HepG2 (cell line): ENCODE results near the gene PSMG4. TPM values are rescaled to one million over a fixed set of nuclear protein-coding genes. Genes with fewer than 3 reads are reported as not detected.

Experiments used
- ATAC-seq: fragments of 200-7000 bp; cut with Tn5 transposase; 3 replicates; pipeline ENCODE4 v1.9.1; 2020; ENCODE audit warnings: mild to moderate bottlenecking, moderate library complexity
- BruUV-seq: library from RNA; stranded (reverse); fragments of 400-500 nt; replicated peaks from 2 replicates; lab custom pipeline; 2021; lab: Mats Ljungman, UMichigan
- CTCF ChIA-PET: fragments of 300-600 bp; formaldehyde crosslinking; extraction: SDS; loops from one replicate; lab custom pipeline; 2021; ENCODE audit warnings: low total read pairs, inconsistent platforms, low intra/inter-chr PET ratio; lab: Yijun Ruan, JAX
- POLR2A ChIA-PET: fragments of 350-600 bp; sonication (Branson Sonifier 250); formaldehyde crosslinking; loops from one replicate; lab custom pipeline; 2020; ENCODE audit warnings: antibody characterized with exemption, inconsistent platforms; lab: Yijun Ruan, JAX
- DNase-seq: peaks from one replicate; pipeline ENCODE4 v3.0.0-alpha.2; 2015; ENCODE audit warnings: low spot score
- FAIRE-seq: peaks from 3 replicates; lab custom pipeline; 2011; peaks lifted over from hg19 to GRCh38; lab: Jason Lieb, UNC
- H2AFZ ChIP-seq: one replicate; pipeline ENCODE4 v1.6.1; 2011; ENCODE audit warnings: low read length, inconsistent platforms
- H3K27ac ChIP-seq: fragments of 300-600 bp; 3 replicates; pipeline ENCODE4 v1.8.0; 2011; ENCODE audit warnings: mixed run types, mild to moderate bottlenecking, mixed read lengths, low read length, inconsistent platforms; ENCODE audit not compliant: insufficient read depth; ENCODE audit errors: extremely low read length
- H3K27me3 ChIP-seq, 2 experiments: fragments of 200-600 bp in 1 of 2; 2 replicates in 1 of 2; 3 replicates in 1 of 2; pipeline versions ENCODE4 v1.6.0 to v1.8.0; 2011; ENCODE audit warnings: low read length in 2 of 2, mild to moderate bottlenecking in 2 of 2, moderate library complexity in 2 of 2, inconsistent platforms in 1 of 2; ENCODE audit not compliant: insufficient read depth in 2 of 2, control insufficient read depth in 1 of 2
- H3K36me3 ChIP-seq, 2 experiments: fragments of 200-600 bp in 1 of 2; replicated peaks in 1 of 2; 2 replicates in 1 of 2; 3 replicates in 1 of 2; pipeline versions ENCODE4 v1.5.1 to v1.8.0; 2011; ENCODE audit warnings: low read length in 2 of 2, inconsistent platforms in 1 of 2; ENCODE audit not compliant: insufficient read depth in 2 of 2, control insufficient read depth in 1 of 2
- H3K4me1 ChIP-seq: 2 replicates; pipeline ENCODE4 v1.5.1; 2012; ENCODE audit warnings: low read length, inconsistent platforms; ENCODE audit not compliant: insufficient read depth
- H3K4me2 ChIP-seq: 2 replicates; pipeline ENCODE4 v1.6.0; 2011; ENCODE audit warnings: low read depth, low read length, inconsistent platforms
- H3K4me3 ChIP-seq, 3 experiments: fragments of 200-600 bp in 1 of 3; sonication (generic), shearing (Covaris generic) in 1 of 3; replicated peaks in 1 of 3; 2 replicates each; pipeline ENCODE4 v1.5.1; 2011 to 2016; ENCODE audit warnings: low read length in 3 of 3, inconsistent platforms in 2 of 3, low read depth in 2 of 3, mild to moderate bottlenecking in 2 of 3, control low read depth in 1 of 3, mixed read lengths in 1 of 3; ENCODE audit not compliant: insufficient read depth in 1 of 3
- H3K79me2 ChIP-seq: one replicate; pipeline ENCODE4 v1.6.1; 2011; ENCODE audit warnings: low read length, inconsistent platforms; ENCODE audit not compliant: insufficient read depth
- H3K9ac ChIP-seq: 2 replicates; pipeline ENCODE4 v1.6.0; 2011; ENCODE audit warnings: mild to moderate bottlenecking, low read depth, low read length, inconsistent platforms; ENCODE audit not compliant: insufficient read depth
- H3K9me3 ChIP-seq: 2 replicates; pipeline ENCODE4 v1.5.1; 2012; ENCODE audit warnings: mild to moderate bottlenecking, low read length
- H4K20me1 ChIP-seq: 2 replicates; pipeline ENCODE4 v1.6.0; 2011; ENCODE audit warnings: inconsistent platforms, mild to moderate bottlenecking, low read length, moderate library complexity; ENCODE audit not compliant: insufficient read depth
- CAMTA2 ChIP-seq: sonication (generic); formaldehyde crosslinking; IDR thresholded peaks from 2 replicates; pipeline ENCODE4 v1.4.0; 2020; ENCODE audit warnings: mild to moderate bottlenecking, missing genetic modification reagents, borderline replicate concordance
- CREB3 ChIP-seq: sonication (generic); formaldehyde crosslinking; IDR thresholded peaks from 2 replicates; pipeline ENCODE4 v1.5.0; 2020; ENCODE audit warnings: missing genetic modification reagents
- MZF1 ChIP-seq: sonication (generic); formaldehyde crosslinking; IDR thresholded peaks from 2 replicates; pipeline ENCODE4 v1.8.1; 2023; ENCODE audit warnings: mild to moderate bottlenecking, missing genetic modification reagents, borderline replicate concordance
- NFATC3 ChIP-seq: sonication (generic); formaldehyde crosslinking; IDR thresholded peaks from 2 replicates; pipeline ENCODE4 v1.5.1; 2020; ENCODE audit warnings: mild to moderate bottlenecking, missing genetic modification reagents
- NONO ChIP-seq, 2 experiments: fragments of 450-650 bp in 1 of 2; sonication (generic) in 1 of 2; formaldehyde crosslinking in 1 of 2; IDR thresholded peaks in 1 of 2; conservative IDR thresholded peaks in 1 of 2; 2 replicates each; pipeline versions ENCODE4 v1.6.1 to v1.8.0; 2017 to 2022; ENCODE audit warnings: mild to moderate bottlenecking in 1 of 2, missing genetic modification reagents in 1 of 2, moderate library complexity in 1 of 2
- PCBP1 ChIP-seq: fragments of 200-400 bp; formaldehyde crosslinking; IDR thresholded peaks from 2 replicates; pipeline ENCODE4 v1.6.1; 2017; ENCODE audit warnings: mild to moderate bottlenecking, low read depth, low read length, borderline replicate concordance
- SRSF1 ChIP-seq: fragments of 200-400 bp; formaldehyde crosslinking; optimal IDR thresholded peaks from 2 replicates; pipeline ENCODE3; 2017; ENCODE audit warnings: mild to moderate bottlenecking, low read depth, low read length, moderate library complexity
- TRAFD1 ChIP-seq: sonication (generic); formaldehyde crosslinking; IDR thresholded peaks from 2 replicates; pipeline ENCODE4 v1.5.1; 2020; ENCODE audit warnings: missing genetic modification reagents, mild to moderate bottlenecking, borderline replicate concordance
- ZFYVE20 ChIP-seq: sonication (generic); formaldehyde crosslinking; IDR thresholded peaks from 2 replicates; pipeline ENCODE4 v1.8.0; 2023; ENCODE audit warnings: low read depth, mild to moderate bottlenecking, moderate library complexity, missing genetic modification reagents, borderline replicate concordance
- ZNF446 ChIP-seq: sonication (generic); formaldehyde crosslinking; IDR thresholded peaks from 2 replicates; pipeline ENCODE4 v1.5.0; 2020; ENCODE audit warnings: mild to moderate bottlenecking, missing genetic modification reagents
- ZNF501 ChIP-seq: sonication (generic); formaldehyde crosslinking; IDR thresholded peaks from 2 replicates; pipeline ENCODE4 v1.5.1; 2020; ENCODE audit warnings: mild to moderate bottlenecking, moderate library complexity, missing genetic modification reagents
- ZNF607 ChIP-seq: sonication (generic); formaldehyde crosslinking; IDR thresholded peaks from 2 replicates; pipeline ENCODE4 v1.5.1; 2020; ENCODE audit warnings: missing genetic modification reagents, mild to moderate bottlenecking, borderline replicate concordance
- WGBS: methylation state at CpG from one replicate; pipeline ENCODE4 v1.1.6; 2017; ENCODE audit warnings: low lambda C conversion rate; 5-methylcytosine and 5-hydroxymethylcytosine counted together
- in situ Hi-C: cut with HindIII; loops from 2 replicates; pipeline ENCODE4 v1.10.0; 2017; ENCODE audit warnings: low pct_unique_long_range_greater_than_20kb; ENCODE audit not compliant: extremely low pct_ligation_motif_present
- intact Hi-C: fragments of 100-400 bp; cut with micrococcal nuclease; formaldehyde crosslinking; loops from one replicate; pipeline ENCODE4 v1.10.0; 2022; ENCODE audit not compliant: unreplicated experiment
- polyA plus RNA-seq, 8 experiments: library from polyadenylated mRNA; depleted of rRNA in 3 of 8; stranded (reverse) in 7 of 8; unstranded in 1 of 8; fragments of >200 nt; fragmentation: Illumina TruSeq in 4 of 8; extraction: Trizol in 4 of 8; gene quantifications; 2 replicates each; pipeline versions ENCODE4 v1.2.1 to v1.2.3, GENCODE V29; 2011 to 2016; ENCODE audit warnings: low read depth in 4 of 8, missing spikeins in 1 of 8, mixed read lengths in 1 of 8; ENCODE audit not compliant: insufficient read depth in 1 of 8
- total RNA-seq, 5 experiments: library from RNA; depleted of rRNA; stranded (reverse); fragments of >200 nt; fragmentation: Illumina TruSeq; extraction: Trizol; gene quantifications; 2 replicates each; pipeline ENCODE4 v1.2.3, GENCODE V29; 2016; ENCODE audit warnings: low read depth in 1 of 5
- TF ChIP-seq, protein P1 (sequence below): sonication (generic); formaldehyde crosslinking; conservative IDR thresholded peaks from 2 replicates; pipeline ENCODE4 v1.8.1; 2023; ENCODE audit warnings: missing genetic modification reagents

The PSMG4 gene
- total and polyA plus RNA-seq, 2 of the 13 experiments (the other 11 are each of a cell fraction or from before 2014, with no cell fraction given), result 28.5 to 32.8 TPM

DNA sequence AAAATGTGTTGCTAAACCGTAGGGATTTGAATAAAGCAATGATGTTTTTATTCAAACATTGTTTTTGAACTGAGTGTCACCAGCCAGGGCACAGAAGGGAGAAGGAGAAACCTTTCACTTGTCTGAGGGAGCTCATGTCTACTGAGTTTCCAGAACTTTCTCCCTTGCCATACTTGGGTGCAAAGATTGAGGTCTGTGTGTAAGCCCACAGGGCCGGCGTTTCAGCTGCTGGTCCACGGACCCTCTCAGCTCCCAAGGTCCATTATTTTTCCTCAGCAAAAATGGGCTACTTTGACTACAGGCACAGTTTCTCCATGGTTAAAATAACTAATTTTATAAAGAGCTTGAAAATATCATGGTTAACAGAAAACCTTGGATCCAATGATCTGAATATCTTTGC lies 32.6 kb downstream of the PSMG4 start:
- no peak for DNase-seq
- peaks cover 7% of the 10 kb centered on the region for H3K4me1 ChIP-seq
- no peaks in the 10 kb centered on the region for H3K79me2 ChIP-seq
- H3K27ac ChIP-seq, result no peak overlapping the region
- no peak overlapping the region for H3K4me2 ChIP-seq
- 95% methylated on average over 4 of the region's 4 CpGs for WGBS
- TF ChIP-seq ZNF446, result no peak
- TF ChIP-seq NFATC3 (CRISPR knock-in tag), result no peak
- TF ChIP-seq TRAFD1 (CRISPR knock-in tag), result no peak
- no peak for TF ChIP-seq NONO (IDR thresholded peaks at IDR 0.05)
- TF ChIP-seq NONO (CRISPR knock-in tag; conservative IDR thresholded peaks at IDR 0.05), result no peak
- no peak for TF ChIP-seq MZF1 (CRISPR knock-in tag)
- no peak for TF ChIP-seq CAMTA2 (CRISPR knock-in tag)
- no peak for TF ChIP-seq ZNF607 (CRISPR knock-in tag)
- TF ChIP-seq PCBP1, result no peak
- no peak for TF ChIP-seq SRSF1
- no peak for TF ChIP-seq CREB3
- TF ChIP-seq, protein P1, sequence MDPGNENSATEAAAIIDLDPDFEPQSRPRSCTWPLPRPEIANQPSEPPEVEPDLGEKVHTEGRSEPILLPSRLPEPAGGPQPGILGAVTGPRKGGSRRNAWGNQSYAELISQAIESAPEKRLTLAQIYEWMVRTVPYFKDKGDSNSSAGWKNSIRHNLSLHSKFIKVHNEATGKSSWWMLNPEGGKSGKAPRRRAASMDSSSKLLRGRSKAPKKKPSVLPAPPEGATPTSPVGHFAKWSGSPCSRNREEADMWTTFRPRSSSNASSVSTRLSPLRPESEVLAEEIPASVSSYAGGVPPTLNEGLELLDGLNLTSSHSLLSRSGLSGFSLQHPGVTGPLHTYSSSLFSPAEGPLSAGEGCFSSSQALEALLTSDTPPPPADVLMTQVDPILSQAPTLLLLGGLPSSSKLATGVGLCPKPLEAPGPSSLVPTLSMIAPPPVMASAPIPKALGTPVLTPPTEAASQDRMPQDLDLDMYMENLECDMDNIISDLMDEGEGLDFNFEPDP (CRISPR knock-in tag), result no peak
- TF ChIP-seq ZFYVE20 (CRISPR knock-in tag), result no peak
- no peak for TF ChIP-seq ZNF501
- in situ Hi-C loops, result loop anchor here (25.0 kb wide), 1 partner anchor 696 kb away; no protein-coding TSS in a partner anchor
- H4K20me1 ChIP-seq, result no peaks in the 10 kb centered on the region
- no peak overlapping the region for H3K9ac ChIP-seq
- no TSS peak for BruUV-seq
- ATAC-seq, result no peak
- H3K27me3 ChIP-seq, result no peaks in the 10 kb centered on the region
- POLR2A ChIA-PET, result no interaction called here
- H3K36me3 ChIP-seq, result peaks cover 53 to 80% of the 10 kb centered on the region in 2 experiments
- intact Hi-C loops, result loop anchor here (5.0 kb wide), 1 partner anchor 1571 kb away; no protein-coding TSS in a partner anchor
- no peak overlapping the region for H3K4me3 ChIP-seq
- FAIRE-seq, result no peak
- no peaks in the 10 kb centered on the region for H3K9me3 ChIP-seq
- H2AFZ ChIP-seq, result no peak overlapping the region
- CTCF ChIA-PET, result no interaction called here
